HG03135 (cell line): ENCODE data around the gene GNRH2.
"Not testable (repeated sequence)": the region's sequence is repeated elsewhere in the genome, so short reads cannot be mapped to it uniquely, and the experiment has no call there.

Experiments
- ATAC-seq: cut with Tn5 transposase; IDR thresholded peaks from one replicate; pipeline ENCODE4 v1.9.1; 2021; ENCODE audit warnings: mild to moderate bottlenecking, moderate library complexity; ENCODE audit not compliant: unreplicated experiment

Gene GNRH2

GRCh38 chr20:3043322-3043721 is at the start of gene GNRH2:
Gene GNRH2, plus strand, starts transcription at chr20:3043622. Its CDS starts 793 bp downstream, at chr20:3044415.
- ATAC-seq, result no peak

GRCh38 chr20:2995796-2996195 is 47.6 kb upstream of the GNRH2 start:
- no peak for ATAC-seq

GRCh38 chr20:2998728-2999127 is 44.7 kb upstream of the GNRH2 start:
- ATAC-seq, result no peak

GRCh38 chr20:3000852-3001523 is 42.4 kb upstream of the GNRH2 start:
- ATAC-seq, result no peak

- ATAC-seq, result no peak
Measured at GRCh38 chr20:3003416-3003815, 40.0 kb upstream of the GNRH2 start.

GRCh38 chr20:3010985-3011723 is 32.3 kb upstream of the GNRH2 start:
- no peak for ATAC-seq

GRCh38 chr20:3011752-3012151 is 31.7 kb upstream of the GNRH2 start:
- no peak for ATAC-seq

GRCh38 chr20:3013771-3014170 is 29.7 kb upstream of the GNRH2 start:
- ATAC-seq, result no peak

- ATAC-seq, result no peak
Measured at GRCh38 chr20:3014179-3014578, 29.2 kb upstream of the GNRH2 start.

- no peak for ATAC-seq
Measured at GRCh38 chr20:3014662-3015061, 28.8 kb upstream of the GNRH2 start.

GRCh38 chr20:3015302-3015701 is 28.1 kb upstream of the GNRH2 start:
- ATAC-seq, result not testable (repeated sequence)

- ATAC-seq, result no peak
Measured at GRCh38 chr20:3021327-3021726, 22.1 kb upstream of the GNRH2 start.

- ATAC-seq, result no peak
Measured at GRCh38 chr20:3021777-3022176, 21.6 kb upstream of the GNRH2 start.

- not testable (repeated sequence) for ATAC-seq
Measured at GRCh38 chr20:3022559-3023490, 20.6 kb upstream of the GNRH2 start.

GRCh38 chr20:3027987-3028386 is 15.4 kb upstream of the GNRH2 start:
- no peak for ATAC-seq

- no peak for ATAC-seq
Measured at GRCh38 chr20:3031524-3032147, 11.8 kb upstream of the GNRH2 start.

GRCh38 chr20:3032624-3033023 is 10.8 kb upstream of the GNRH2 start:
- ATAC-seq, result no peak

- no peak for ATAC-seq
Measured at GRCh38 chr20:3037654-3038053, 5.8 kb upstream of the GNRH2 start.

- ATAC-seq, result no peak
Measured at GRCh38 chr20:3038454-3038853, 5.0 kb upstream of the GNRH2 start.

- no peak for ATAC-seq
Measured at GRCh38 chr20:3039426-3039825, 4.0 kb upstream of the GNRH2 start.

GRCh38 chr20:3040086-3040485 is 3.3 kb upstream of the GNRH2 start:
- ATAC-seq, result no peak
